Smooth muscle cell (in vitro differentiated cells): ENCODE results near the gene KMT5C. TPM values are rescaled to one million over a fixed set of nuclear protein-coding genes. Genes with fewer than 3 reads are reported as not detected.
"Not testable (repeated sequence)": the region's sequence is repeated elsewhere in the genome, so short reads cannot be mapped to it uniquely, and the experiment has no call there.

Source experiments
- DNase-seq: peaks from one replicate; lab custom pipeline; 2025; ENCODE audit not compliant: unreplicated experiment; lab: John Stamatoyannopoulos, UW
- H2AFZ ChIP-seq: fragments of 200-600 bp; sonication (generic); 2 replicates; pipeline ENCODE4 v1.6.0; 2016; ENCODE audit warnings: antibody characterized with exemption, low read depth, mild to moderate bottlenecking
- H3F3A ChIP-seq: fragments of 200-600 bp; sonication (generic); 2 replicates; pipeline ENCODE4 v1.6.0; 2017; ENCODE audit warnings: antibody characterized with exemption, low read depth
- H3K27ac ChIP-seq: fragments of 200-600 bp; sonication (generic); 2 replicates; pipeline ENCODE4 v1.5.1; 2016; ENCODE audit warnings: low read depth, mild to moderate bottlenecking
- H3K27me3 ChIP-seq: fragments of 200-600 bp; sonication (generic); 2 replicates; pipeline ENCODE4 v1.6.1; 2016; ENCODE audit warnings: low read depth, mild to moderate bottlenecking
- H3K36me3 ChIP-seq: fragments of 200-600 bp; sonication (generic); 2 replicates; pipeline ENCODE4 v1.5.1; 2016; ENCODE audit warnings: low read depth
- H3K4me1 ChIP-seq: fragments of 200-600 bp; sonication (generic); 2 replicates; pipeline ENCODE4 v1.5.1; 2016; ENCODE audit warnings: low read depth
- H3K4me2 ChIP-seq: fragments of 200-600 bp; sonication (generic); 2 replicates; pipeline ENCODE4 v1.6.0; 2016; ENCODE audit warnings: mild to moderate bottlenecking
- H3K4me3 ChIP-seq: fragments of 200-600 bp; sonication (generic); 2 replicates; pipeline ENCODE4 v1.5.1; 2016; ENCODE audit warnings: mild to moderate bottlenecking
- H3K79me2 ChIP-seq: fragments of 200-600 bp; sonication (generic); 2 replicates; pipeline ENCODE4 v1.6.0; 2016; ENCODE audit warnings: low read depth, mild to moderate bottlenecking
- H3K9ac ChIP-seq: fragments of 200-600 bp; sonication (generic); 2 replicates; pipeline ENCODE4 v1.6.0; 2016; ENCODE audit warnings: low read depth
- H3K9me3 ChIP-seq: fragments of 200-600 bp; sonication (generic); replicated peaks from 2 replicates; pipeline ENCODE4 v1.5.1; 2016; ENCODE audit warnings: low read depth
- H4K20me1 ChIP-seq: fragments of 200-600 bp; sonication (generic); 2 replicates; pipeline ENCODE4 v1.6.0; 2016; ENCODE audit warnings: low read depth
- WGBS: methylation state at CpG from one replicate; pipeline ENCODE4 v1.1.7; 2016; ENCODE audit warnings: low lambda C conversion rate; 5-methylcytosine and 5-hydroxymethylcytosine counted together
- polyA plus RNA-seq: library from polyadenylated mRNA; unstranded; fragments of >200 nt; fragmentation: Nextera tagmentation; extraction: Ambion mirVana; gene quantifications from 2 replicates; pipeline ENCODE4 v1.2.1, GENCODE V29; 2016
- total RNA-seq: library from RNA; depleted of rRNA; stranded (reverse); fragments of >200 nt; gene quantifications from 2 replicates; pipeline ENCODE4 v1.2.3, GENCODE V29; 2014
- TF ChIP-seq, protein P1 (sequence below): fragments of 200-600 bp; sonication (generic); IDR thresholded peaks from 2 replicates; pipeline ENCODE4 v1.5.1; 2017; ENCODE audit warnings: borderline replicate concordance, mild to moderate bottlenecking, antibody characterized with exemption; ENCODE audit not compliant: insufficient read depth, poor library complexity, severe bottlenecking

Gene KMT5C
- total and polyA plus RNA-seq, 2 experiments from 2014 or later, result 23.2 to 26.1 TPM

GRCh38 chr19:55324662-55325061, 15.0 kb upstream of the KMT5C start:
- Histone ChIP-seq H3F3A (no peaks in the 10 kb centered on the region), H3K27me3 (no peaks in the 10 kb centered on the region), H3K27ac (no peak overlapping the region), H2AFZ (no peak overlapping the region), H3K9me3 (no peaks in the 10 kb centered on the region), H3K4me1 (no peaks in the 10 kb centered on the region), H3K79me2 (no peaks in the 10 kb centered on the region), H3K4me3 (no peak overlapping the region), H3K36me3 (no peaks in the 10 kb centered on the region), H3K4me2 (no peak overlapping the region), H4K20me1 (no peaks in the 10 kb centered on the region), H3K9ac (no peak overlapping the region)
- DNase-seq, result no peak
- TF ChIP-seq, protein P1, sequence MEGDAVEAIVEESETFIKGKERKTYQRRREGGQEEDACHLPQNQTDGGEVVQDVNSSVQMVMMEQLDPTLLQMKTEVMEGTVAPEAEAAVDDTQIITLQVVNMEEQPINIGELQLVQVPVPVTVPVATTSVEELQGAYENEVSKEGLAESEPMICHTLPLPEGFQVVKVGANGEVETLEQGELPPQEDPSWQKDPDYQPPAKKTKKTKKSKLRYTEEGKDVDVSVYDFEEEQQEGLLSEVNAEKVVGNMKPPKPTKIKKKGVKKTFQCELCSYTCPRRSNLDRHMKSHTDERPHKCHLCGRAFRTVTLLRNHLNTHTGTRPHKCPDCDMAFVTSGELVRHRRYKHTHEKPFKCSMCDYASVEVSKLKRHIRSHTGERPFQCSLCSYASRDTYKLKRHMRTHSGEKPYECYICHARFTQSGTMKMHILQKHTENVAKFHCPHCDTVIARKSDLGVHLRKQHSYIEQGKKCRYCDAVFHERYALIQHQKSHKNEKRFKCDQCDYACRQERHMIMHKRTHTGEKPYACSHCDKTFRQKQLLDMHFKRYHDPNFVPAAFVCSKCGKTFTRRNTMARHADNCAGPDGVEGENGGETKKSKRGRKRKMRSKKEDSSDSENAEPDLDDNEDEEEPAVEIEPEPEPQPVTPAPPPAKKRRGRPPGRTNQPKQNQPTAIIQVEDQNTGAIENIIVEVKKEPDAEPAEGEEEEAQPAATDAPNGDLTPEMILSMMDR, result no peak
- 85% methylated on average over 6 of the region's 6 CpGs for WGBS

- Histone ChIP-seq H3K9me3 (no peaks in the 10 kb centered on the region), H3K27ac (no peak within 1 kb of the TSS), H3K9ac (no peak within 1 kb of the TSS), H3K36me3 (no peaks in the 10 kb centered on the region), H3F3A (no peaks in the 10 kb centered on the region), H3K27me3 (no peaks in the 10 kb centered on the region), H3K4me2 (no peak within 1 kb of the TSS), H2AFZ (no peak within 1 kb of the TSS), H4K20me1 (no peaks in the 10 kb centered on the region), H3K4me3 (no peak within 1 kb of the TSS), H3K4me1 (no peaks in the 10 kb centered on the region), H3K79me2 (no peaks in the 10 kb centered on the region)
- DNase-seq, result no peak
- TF ChIP-seq, protein P1, result no peak
- 94% methylated on average over 14 of the region's 14 CpGs for WGBS
Observed at GRCh38 chr19:55325172-55325571, 14.5 kb upstream of the KMT5C start, which contains the start of gene TMEM150B. Gene TMEM150B, minus strand, starts transcription at chr19:55325341. Its CDS starts 4,305 bp downstream, at chr19:55321036.

DNA sequence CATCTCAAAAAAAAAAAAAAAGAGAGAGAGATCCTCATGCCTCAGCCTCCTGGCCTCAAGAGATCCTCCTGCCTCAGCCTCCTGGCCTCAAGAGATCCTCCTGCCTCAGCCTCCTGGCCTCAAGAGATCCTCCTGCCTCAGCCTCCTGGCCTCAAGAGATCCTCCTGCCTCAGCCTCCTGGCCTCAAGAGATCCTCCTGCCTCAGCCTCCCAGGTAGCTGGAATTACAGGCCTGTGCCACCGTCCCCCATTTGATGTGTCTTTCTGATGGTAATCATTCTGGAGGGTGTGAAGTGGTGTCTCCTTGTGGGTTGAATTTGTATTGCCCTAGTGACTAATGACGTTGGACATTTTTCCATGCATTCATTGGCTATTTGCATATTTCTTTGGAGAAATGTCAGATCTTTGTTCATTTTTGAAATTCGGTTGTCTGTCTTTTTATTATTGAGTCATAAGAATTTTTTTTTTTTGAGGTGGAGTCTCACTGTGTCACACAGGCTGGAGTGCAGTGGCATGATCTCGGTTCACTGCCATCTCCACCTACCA, 10.8 kb upstream of the KMT5C start:
- not testable (repeated sequence) for H3K79me2 ChIP-seq, DNase-seq, H3K4me1 ChIP-seq, H3K4me3 ChIP-seq, H3K36me3 ChIP-seq, H3K9ac ChIP-seq, H3K27ac ChIP-seq, H3K4me2 ChIP-seq, H4K20me1 ChIP-seq, H3K9me3 ChIP-seq, H2AFZ ChIP-seq, H3F3A ChIP-seq, H3K27me3 ChIP-seq
- WGBS, result 88% methylated on average over 4 of the region's 4 CpGs

GRCh38 chr19:55329791-55330190, 9.9 kb upstream of the KMT5C start:
- H3K27me3 ChIP-seq, H3K9ac ChIP-seq, H3F3A ChIP-seq, H3K27ac ChIP-seq, H3K79me2 ChIP-seq, H3K4me2 ChIP-seq, H3K9me3 ChIP-seq, H3K4me3 ChIP-seq, H3K36me3 ChIP-seq, H2AFZ ChIP-seq, H4K20me1 ChIP-seq, H3K4me1 ChIP-seq, DNase-seq: not testable (repeated sequence)
- WGBS, result 94% methylated on average over 6 of the region's 6 CpGs

DNA sequence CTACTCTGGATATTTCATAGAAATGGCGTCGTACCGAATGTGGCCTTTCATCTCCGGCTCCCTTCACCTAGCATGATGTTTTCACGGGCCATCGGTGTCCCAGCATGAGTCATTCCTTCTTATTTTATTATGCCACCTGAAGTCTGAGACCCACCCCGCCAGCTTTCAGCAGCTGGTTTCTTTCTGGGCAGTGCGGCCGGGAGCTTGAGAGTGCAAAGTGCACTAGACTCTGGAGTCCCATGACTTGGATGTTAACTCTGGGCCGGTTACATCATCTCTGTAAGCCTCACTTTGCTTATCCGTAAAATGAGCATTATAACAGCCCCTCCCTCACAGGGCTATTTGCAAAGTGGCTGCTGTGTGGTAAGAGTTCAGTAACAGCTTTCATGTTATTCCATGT, 5.8 kb upstream of the KMT5C start:
- WGBS, result 89% methylated on average over 11 of the region's 11 CpGs

More for the DNA sequence above, 5.8 kb upstream of the KMT5C start:
- Histone ChIP-seq H4K20me1 (no peaks in the 10 kb centered on the region), H3F3A (no peaks in the 10 kb centered on the region), H3K4me1 (no peaks in the 10 kb centered on the region), H3K27ac (no peak overlapping the region), H3K36me3 (no peaks in the 10 kb centered on the region), H3K4me3 (no peak overlapping the region), H2AFZ (no peak overlapping the region), H3K9me3 (no peaks in the 10 kb centered on the region), H3K27me3 (no peaks in the 10 kb centered on the region), H3K79me2 (no peaks in the 10 kb centered on the region), H3K9ac (no peak overlapping the region), H3K4me2 (no peak overlapping the region)
- DNase-seq, result no peak
- TF ChIP-seq, protein P1, result no peak
